SKM-1 treated with dmso at 0.1 percent for 144 hours (cell line): ENCODE results near the gene MSH4.
"Not testable (repeated sequence)": the region's sequence is repeated elsewhere in the genome, so short reads cannot be mapped to it uniquely, and the experiment has no call there.

Experiments used
- DNase-seq: peaks from one replicate; lab custom pipeline; 2025; ENCODE audit not compliant: unreplicated experiment; lab: John Stamatoyannopoulos, UW

Gene MSH4

GRCh38 chr1:75795703-75796193, 934 bp upstream of the MSH4 start:
- no peak for DNase-seq

- no peak for DNase-seq
These were observed 549 bp downstream of the MSH4 start for GRCh38 chr1:75797273-75797588.

DNA sequence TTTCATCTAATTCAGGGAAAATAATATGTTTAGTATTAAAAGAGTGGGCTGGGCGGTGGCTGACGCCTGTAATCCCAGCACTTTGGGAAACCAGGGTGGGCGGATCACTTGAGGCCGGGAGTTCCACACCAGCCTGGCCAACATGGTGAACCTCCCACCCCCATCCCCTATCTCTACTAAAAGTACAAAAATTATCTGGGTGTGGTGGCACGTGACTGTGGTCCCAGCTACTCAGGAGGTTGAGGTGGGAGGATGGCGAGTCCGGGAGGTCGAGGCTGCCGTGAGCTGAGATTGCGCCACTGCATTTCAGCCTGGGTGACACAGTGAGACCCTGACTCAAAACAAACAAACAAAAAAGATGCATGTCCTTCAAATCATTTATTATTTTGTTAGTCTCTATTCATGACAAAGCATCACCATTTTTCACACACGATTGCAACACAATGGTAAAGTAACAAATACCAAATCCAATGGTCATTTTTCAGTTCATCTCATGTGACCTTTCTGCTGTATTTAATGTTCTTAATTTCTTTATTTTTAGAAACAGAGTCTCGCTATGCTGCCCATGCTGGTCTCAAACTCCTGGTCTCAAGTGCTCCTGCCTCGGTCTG, 1.0 kb downstream of the MSH4 start:
- DNase-seq, result no peak

DNA sequence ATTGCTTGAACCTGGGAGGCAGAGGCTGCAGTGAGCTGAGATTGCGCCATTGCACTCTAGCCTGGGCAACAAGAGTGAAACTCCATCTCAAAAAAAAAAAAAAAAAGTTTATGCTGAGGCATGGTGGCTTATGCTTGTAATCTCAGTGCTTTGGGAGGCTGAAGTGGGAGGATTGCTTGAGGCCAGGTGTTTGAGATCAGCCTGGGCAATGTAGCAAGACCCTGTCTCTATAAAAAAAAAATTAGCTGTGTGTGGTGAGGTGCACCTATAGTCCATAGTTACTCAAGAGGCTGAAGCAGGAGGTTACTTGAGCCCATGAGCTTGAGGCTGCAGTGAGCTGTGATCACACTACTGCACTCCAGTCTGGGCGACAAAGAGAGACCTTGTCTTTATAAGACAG, 4.8 kb downstream of the MSH4 start:
- DNase-seq, result not testable (repeated sequence)

- no peak for DNase-seq
These were observed 12.2 kb downstream of the MSH4 start for GRCh38 chr1:75808921-75809320.

DNA sequence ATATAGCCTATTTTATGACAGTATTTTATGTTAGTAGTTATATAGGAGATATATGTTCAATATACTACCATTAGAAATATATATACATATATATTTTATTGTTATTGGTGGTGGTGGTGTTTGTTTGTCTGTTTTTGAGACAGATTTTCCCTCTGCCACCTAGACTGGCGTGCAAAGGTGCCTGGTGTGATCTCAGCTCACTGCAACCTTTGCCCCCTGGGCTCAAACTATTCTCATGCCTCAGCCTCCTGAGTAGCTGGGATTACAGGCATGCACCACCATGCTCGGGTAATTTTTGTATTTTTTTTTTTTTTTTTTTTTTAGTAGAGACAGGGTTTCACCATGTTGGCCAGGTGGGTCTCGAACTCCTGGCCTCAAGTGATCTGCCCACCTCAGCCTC, 13.4 kb downstream of the MSH4 start:
- DNase-seq, result not testable (repeated sequence)

GRCh38 chr1:75811211-75811981, 14.7 kb downstream of the MSH4 start:
- no peak for DNase-seq

GRCh38 chr1:75812065-75812464, 15.4 kb downstream of the MSH4 start:
- no peak for DNase-seq

- DNase-seq, result not testable (repeated sequence)
These were observed 26.9 kb downstream of the MSH4 start for GRCh38 chr1:75823596-75823995.

- peak; percentile 55 for DNase-seq
These were observed 39.9 kb downstream of the MSH4 start for GRCh38 chr1:75836528-75837100.

DNA sequence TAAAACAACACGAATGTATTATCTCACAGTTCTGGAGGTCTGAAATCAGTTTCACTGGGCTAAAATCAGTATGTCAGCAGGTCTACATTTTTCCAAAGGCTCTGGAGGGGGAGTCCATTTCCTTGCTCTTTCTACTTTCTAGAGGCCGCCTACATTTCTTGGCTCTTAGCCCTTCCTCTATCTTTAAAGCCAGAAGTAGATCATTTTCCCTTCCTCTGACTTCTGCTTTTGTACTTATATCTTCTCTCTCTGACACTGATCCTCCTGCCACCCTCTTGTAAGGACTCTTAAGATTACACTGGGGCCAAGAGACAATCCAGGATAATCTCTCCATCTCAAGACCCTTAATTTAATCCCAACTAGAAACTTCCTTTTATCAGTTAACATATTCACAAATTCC, 41.4 kb downstream of the MSH4 start:
- peak; percentile 72 for DNase-seq

GRCh38 chr1:75841421-75841820, 44.7 kb downstream of the MSH4 start:
- DNase-seq, result no peak

- no peak for DNase-seq
These were observed 48.9 kb downstream of the MSH4 start for GRCh38 chr1:75845576-75845975.

DNA sequence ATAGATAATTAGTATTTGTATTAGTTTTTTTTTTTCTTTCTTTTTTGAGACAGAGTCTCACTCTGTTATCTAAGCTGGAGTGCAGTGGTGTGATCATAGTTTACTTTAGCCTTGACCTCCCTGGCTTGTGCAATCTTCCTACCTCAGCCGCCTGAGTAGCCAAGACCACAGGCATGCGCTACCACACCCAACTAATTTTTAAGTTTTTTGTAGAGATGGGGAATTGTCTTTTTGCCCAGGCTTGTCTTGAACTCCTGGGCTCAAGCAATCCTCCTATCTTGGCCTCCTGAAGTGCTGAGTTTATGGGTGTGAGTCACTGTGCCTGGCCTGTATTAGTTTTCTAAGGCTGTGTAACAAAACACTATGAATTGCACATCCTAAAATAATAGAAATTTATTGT, 58.3 kb downstream of the MSH4 start:
- DNase-seq, result peak; percentile 72

GRCh38 chr1:75855734-75856133, 59.1 kb downstream of the MSH4 start:
- DNase-seq, result no peak

GRCh38 chr1:75861831-75862230, 65.1 kb downstream of the MSH4 start:
- no peak for DNase-seq

GRCh38 chr1:75870951-75871350, 74.3 kb downstream of the MSH4 start:
- no peak for DNase-seq

DNA sequence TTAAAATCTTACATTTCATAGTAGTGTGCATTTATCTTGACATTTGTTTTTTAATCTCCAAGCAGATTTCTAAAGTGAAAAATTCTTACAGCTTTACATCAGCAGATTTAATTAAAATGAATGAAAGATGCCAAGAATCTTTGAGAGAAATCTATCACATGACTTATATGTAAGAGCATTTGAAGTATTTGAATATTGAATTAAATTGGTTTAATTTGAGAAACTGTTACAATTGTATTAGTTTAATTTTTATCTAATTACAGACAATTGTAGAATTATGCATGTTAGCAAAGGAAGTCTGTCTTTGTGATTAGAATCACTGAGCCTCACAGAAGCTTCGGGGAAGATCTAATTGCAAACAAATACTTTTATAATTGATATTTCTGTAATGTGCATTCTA, 83.3 kb downstream of the MSH4 start:
- no peak for DNase-seq

DNA sequence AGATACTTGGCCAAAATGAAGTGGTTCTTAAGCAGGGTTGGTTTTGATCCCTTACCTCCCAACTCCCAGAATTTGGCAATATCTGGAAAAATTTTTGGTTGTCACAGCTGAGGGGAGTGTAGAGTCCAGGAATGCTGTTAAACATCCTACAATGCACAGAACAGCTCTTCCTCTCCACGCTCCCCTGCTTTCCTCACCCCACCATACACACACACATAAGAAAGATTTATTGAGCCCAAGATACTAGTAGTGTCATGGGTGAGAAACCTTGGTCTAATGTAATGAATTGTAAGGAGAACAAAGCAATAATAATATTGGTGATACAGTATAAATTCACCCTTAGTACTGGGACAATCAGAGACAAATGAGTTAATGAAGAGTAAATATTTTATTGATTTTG, 87.8 kb downstream of the MSH4 start:
- DNase-seq, result no peak

DNA sequence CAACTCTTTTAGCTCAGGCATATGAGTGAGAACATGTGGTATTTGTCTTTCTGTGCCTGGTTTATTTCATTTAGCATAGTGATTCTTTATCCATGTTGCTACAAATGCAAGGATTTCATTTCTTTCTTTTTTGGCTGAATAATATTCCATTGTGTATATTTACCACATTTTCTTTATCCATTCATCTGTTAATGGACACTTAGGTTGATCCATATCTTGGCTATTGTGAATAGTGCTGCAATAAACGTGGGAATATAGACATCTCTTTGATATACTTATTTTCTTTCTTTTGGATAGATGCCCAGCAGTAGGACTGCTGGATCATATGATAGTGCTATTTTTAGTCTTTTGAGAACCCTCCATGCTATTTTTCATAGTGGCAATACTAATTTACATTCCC, 104.7 kb downstream of the MSH4 start:
- DNase-seq, result no peak

- peak; percentile 17 for DNase-seq
These were observed 112.1 kb downstream of the MSH4 start for GRCh38 chr1:75908717-75909152.

DNA sequence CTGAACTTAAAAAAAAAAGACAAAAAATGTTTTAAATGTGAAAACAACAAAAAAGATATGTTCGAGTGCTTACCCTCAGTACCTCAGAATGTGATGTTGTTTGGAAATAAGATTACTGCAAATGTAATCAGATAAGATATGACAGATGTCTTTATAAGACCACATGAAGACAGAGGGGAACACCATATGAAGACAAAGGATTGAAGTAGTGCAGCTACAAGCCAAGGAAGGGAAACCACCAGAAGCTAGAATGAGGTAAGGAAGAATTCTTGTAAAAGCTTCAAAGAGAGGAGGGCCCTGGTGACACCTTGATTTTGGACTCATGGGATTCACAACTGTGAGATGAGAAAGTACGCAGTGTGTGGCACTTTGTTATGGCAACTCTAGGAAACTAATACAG, 120.2 kb downstream of the MSH4 start:
- no peak for DNase-seq
